ENCODE results near the gene NBEAL1. TPM values are rescaled to one million over a fixed set of nuclear protein-coding genes. Genes with fewer than 3 reads are reported as not detected.
"Not testable (repeated sequence)": the region's sequence is repeated elsewhere in the genome, so short reads cannot be mapped to it uniquely, and the experiment has no call there.

Gene NBEAL1
- total RNA-seq, 1 experiment from 2014 or later: 8.0 TPM

DNA sequence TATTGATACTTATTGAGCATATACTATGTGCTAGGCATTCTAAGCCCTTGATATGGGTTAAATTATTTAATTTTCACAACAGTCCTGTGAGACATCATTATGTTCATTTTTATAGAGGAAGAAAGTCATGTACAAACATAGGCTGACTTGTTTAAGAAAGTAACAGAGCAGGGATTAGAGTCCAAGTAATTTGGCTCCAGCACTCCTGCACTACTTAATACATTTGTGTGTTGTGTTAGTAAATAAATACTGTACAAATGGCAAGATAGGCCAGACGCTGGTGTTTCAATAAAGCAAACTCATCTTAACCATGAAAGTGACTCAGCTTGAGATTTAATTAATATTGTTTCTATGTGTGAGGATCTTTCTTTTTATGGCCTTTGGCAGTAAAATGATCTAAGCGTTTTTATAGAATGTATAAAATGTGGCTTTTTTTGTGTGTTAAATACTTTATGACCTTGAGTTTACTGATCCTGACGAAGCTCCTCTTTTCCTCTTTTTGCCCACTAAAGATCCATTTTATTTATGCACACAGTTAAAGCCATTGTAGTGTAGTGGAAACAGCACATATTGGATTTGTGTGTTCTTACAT, 21.3 kb downstream of the NBEAL1 start:
- no peak for DNase-seq (ENCODE audit: low spot score)
- in situ Hi-C loops (cut with HindIII; ENCODE audit: low sequenced_read_pairs): no loop called here

DNA sequence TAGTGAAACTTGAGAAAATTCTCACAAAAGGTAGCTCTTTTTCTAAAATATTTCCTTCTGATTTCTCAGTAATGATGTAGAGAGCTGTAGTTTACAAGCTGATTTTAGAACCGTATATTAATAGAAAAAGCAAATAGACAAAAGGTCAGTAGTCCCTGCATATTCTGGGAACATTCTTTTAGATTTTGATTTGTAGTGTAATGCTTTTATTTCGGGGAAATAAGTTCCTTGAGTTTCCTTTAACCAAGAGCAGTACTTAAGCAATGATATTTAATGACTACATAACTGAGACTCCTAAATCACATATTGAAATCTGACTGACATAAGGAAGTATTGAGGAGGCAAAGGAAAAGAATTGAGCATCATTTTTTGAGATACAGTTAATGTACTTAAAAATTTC, 22.4 kb downstream of the NBEAL1 start:
- no peak for DNase-seq (ENCODE audit: low spot score)
- in situ Hi-C loops (cut with HindIII; ENCODE audit: low sequenced_read_pairs): no loop called here

GRCh38 chr2:203038586-203038985, 23.9 kb downstream of the NBEAL1 start:
- in situ Hi-C loops (cut with HindIII; ENCODE audit: low sequenced_read_pairs): no loop called here
- DNase-seq (ENCODE audit: low spot score): no peak

GRCh38 chr2:203039211-203039610, 24.5 kb downstream of the NBEAL1 start:
- in situ Hi-C loops (cut with HindIII; ENCODE audit: low sequenced_read_pairs); DNase-seq (ENCODE audit: low spot score): not testable (repeated sequence)

DNA sequence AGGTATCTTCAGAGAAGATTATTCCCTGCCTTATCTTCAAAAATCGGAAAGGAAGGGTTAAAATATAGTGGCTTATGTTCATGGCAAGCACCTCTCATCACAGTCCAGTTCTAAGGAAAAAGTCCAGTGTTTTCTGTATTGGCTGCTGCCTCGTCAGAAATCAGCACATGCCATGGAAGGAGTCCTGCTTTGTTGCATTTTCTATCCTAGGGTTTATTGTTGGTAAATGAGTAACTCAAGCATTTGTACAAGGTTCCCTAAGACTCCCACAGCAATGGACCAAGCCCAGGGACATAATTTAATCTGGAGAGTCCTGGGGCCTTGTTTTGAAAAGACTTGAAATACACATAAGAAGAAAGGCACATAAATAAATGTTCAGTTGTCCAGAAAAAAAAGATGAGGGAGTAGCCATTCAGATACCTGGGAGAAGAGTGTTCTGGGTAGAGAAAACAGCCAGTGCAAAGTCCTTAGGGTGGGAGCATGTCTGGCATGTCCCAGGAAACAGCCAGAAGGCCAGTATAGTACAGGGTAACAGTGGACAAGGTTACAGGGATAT, 26.4 kb downstream of the NBEAL1 start:
- DNase-seq (ENCODE audit: low spot score): no peak
- in situ Hi-C loops (cut with HindIII; ENCODE audit: low sequenced_read_pairs): no loop called here

DNA sequence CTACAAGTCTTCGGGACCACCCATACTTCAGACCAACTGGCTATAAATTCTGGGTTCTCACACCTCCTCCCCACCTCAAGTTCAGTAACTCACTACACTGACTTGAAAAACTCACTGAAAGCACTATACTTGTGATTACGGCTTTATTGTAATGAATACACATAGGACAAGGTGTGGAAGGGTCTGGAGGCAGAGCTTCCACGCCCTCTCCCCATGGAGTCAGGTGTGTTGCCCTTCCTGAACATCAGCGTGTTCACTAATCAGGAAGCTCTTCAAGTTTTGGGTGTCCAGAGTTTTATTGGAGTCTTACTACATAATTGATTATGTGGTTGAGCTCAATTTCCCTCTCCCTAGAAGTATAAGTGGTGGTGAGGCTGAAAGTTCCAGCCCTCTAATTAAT, 27.5 kb downstream of the NBEAL1 start:
- in situ Hi-C loops (cut with HindIII; ENCODE audit: low sequenced_read_pairs): no loop called here
- DNase-seq (ENCODE audit: low spot score): no peak

- no peak for DNase-seq (ENCODE audit: low spot score)
- in situ Hi-C loops (cut with HindIII; ENCODE audit: low sequenced_read_pairs): no loop called here
Observed at GRCh38 chr2:203043226-203043625, 28.6 kb downstream of the NBEAL1 start.

GRCh38 chr2:203045867-203046266, 31.2 kb downstream of the NBEAL1 start:
- in situ Hi-C loops (cut with HindIII; ENCODE audit: low sequenced_read_pairs): no loop called here
- DNase-seq (ENCODE audit: low spot score): no peak

DNA sequence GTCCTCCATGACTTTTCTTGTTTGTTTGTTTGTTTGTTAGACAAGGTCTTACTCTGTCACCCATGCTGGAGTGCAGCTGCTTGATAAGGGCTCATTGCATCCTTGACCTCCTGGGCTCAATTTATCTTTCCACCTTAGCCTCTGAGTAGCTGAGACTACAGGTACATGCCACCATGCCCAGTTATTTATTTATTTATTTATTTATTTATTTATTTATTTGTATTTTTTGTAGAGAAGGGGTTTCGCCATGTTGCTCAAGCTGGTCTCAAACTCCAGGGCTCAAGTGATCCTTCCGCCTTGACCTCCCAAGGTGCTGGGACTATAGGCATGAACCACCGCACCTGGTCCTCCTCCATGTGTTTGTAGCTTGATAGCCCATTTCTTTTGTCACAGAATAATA, 37.9 kb downstream of the NBEAL1 start:
- no peak for DNase-seq (ENCODE audit: low spot score)
- in situ Hi-C loops (cut with HindIII; ENCODE audit: low sequenced_read_pairs): no loop called here

DNA sequence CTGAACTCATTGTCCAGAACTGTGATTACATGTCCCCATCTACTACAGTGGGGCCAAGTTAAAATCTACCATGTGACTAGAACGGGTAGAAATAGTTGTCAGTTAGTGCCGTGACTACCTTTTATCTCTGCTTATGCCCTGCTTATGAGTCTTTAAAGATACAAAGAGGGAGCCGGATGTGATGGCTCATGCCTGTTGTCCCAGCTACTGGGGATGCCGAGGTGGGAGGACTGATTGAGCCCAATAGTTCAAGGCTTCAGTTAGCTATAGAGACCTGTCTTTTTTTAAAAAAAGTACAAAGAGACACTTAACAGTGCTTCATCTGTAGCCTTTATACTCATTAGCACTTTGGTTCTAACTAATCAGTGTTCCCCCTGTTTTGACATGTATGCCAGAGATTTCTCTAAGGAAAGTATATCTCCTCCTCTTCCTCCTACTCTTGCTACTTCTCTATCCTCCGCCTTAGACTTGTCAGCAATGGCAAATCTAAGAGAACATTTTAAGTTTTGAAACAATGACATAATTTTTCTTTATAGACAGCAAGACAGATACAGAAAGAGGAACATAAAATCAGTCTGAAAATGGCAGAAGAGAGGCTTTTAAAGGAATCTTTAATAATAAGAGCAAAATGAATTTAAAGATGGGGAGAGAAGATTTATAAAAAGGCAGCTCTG, 45.0 kb downstream of the NBEAL1 start:
- in situ Hi-C loops (cut with HindIII; ENCODE audit: low sequenced_read_pairs): no loop called here
- no peak for DNase-seq (ENCODE audit: low spot score)

- in situ Hi-C loops (cut with HindIII; ENCODE audit: low sequenced_read_pairs): no loop called here
Observed at GRCh38 chr2:203061346-203061745, 46.7 kb downstream of the NBEAL1 start.

DNA sequence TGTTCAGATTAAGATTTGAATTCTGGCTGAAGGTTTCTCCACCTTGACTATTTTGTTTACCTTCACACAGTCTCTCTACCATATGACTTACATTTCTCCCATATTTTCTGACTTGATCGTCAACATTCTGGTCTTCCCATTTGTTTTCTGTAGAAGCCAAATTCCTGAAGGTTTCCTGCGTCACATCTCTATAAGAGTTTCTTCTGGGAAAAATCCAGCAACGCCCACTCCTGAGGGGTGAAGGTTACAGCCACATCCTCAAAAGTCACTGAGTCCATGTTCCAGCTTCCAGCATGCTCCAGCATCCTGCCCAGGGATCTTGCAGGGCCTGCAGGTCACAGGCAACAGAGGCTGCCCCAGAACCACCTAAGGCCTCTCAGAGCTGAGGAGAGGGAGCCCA, 47.5 kb downstream of the NBEAL1 start:
- in situ Hi-C loops (cut with HindIII; ENCODE audit: low sequenced_read_pairs): no loop called here
- no peak for DNase-seq (ENCODE audit: low spot score)

More at GRCh38 chr2:203061346-203061745, 46.7 kb downstream of the NBEAL1 start:
- DNase-seq (ENCODE audit: low spot score): no peak

GRCh38 chr2:203066519-203067091, 51.9 kb downstream of the NBEAL1 start:
- DNase-seq (ENCODE audit: low spot score): not testable (repeated sequence)

DNA sequence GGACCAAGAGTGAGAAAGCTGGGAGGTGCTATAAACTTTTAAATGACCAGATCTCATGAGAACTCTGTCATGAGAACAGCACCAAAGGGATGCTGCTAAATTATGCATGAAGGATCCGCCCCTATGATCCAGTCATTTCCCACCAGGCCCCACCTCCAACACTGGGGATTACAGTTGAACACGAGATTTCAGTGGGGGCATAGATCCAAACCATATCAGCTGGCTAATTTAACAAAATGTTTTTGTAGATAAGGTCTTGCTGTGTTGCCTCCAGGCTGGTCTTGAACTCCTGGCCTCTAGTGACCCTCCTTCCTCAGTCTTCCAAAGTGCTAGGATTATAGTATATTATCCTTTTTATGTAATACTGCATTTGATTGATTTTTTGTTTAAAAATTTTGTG, 56.0 kb downstream of the NBEAL1 start:
- in situ Hi-C loops (cut with HindIII; ENCODE audit: low sequenced_read_pairs): no loop called here
- DNase-seq (ENCODE audit: low spot score): no peak

More at GRCh38 chr2:203066519-203067091, 51.9 kb downstream of the NBEAL1 start:
- in situ Hi-C loops (cut with HindIII; ENCODE audit: low sequenced_read_pairs): not testable (repeated sequence)

GRCh38 chr2:203071148-203071547, 56.5 kb downstream of the NBEAL1 start:
- in situ Hi-C loops (cut with HindIII; ENCODE audit: low sequenced_read_pairs): no loop called here
- no peak for DNase-seq (ENCODE audit: low spot score)

GRCh38 chr2:203072371-203072770, 57.7 kb downstream of the NBEAL1 start:
- no peak for DNase-seq (ENCODE audit: low spot score)
- in situ Hi-C loops (cut with HindIII; ENCODE audit: low sequenced_read_pairs): no loop called here

DNA sequence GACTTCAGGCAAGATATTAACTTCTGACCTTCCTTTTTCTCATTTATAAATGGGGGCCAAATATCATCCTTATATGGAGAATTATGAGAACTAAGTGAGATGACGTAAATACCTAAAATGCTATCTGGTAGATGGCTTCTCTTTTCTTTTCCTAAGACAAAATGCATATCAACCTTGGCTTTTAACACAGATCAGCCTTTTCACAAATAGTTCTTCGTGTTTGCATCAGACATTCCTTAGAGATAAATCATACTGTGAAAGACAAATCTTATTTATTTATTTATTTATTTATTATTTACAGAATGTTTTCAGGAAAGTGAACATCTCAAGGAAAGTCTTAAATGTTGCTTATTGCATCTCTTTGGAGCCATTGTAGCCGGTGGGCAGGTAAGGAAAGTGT, 62.8 kb downstream of the NBEAL1 start:
- no peak for DNase-seq (ENCODE audit: low spot score)
- in situ Hi-C loops (cut with HindIII; ENCODE audit: low sequenced_read_pairs): no loop called here

- DNase-seq (ENCODE audit: low spot score): no peak
- in situ Hi-C loops (cut with HindIII; ENCODE audit: low sequenced_read_pairs): no loop called here
Observed at GRCh38 chr2:203080447-203081045, 65.9 kb downstream of the NBEAL1 start.

DNA sequence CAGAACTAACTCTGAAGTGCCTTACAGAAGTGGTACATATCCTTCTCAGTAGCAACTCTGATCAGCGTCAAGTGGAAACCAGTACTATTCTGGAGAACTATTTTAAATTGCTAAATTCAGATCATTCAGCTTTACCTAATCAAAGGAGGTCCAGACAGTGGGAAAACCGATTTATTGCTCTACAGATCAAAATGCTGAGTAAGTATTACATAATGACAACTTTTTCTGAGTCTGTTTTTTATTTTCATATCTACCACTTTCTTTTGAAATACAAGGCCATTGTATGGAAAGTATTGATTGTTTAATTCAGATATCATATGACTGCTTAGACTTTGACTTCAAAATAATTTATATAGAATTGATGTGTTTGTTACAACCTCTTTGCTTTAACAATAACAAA, 68.7 kb downstream of the NBEAL1 start:
- DNase-seq (ENCODE audit: low spot score): no peak
- in situ Hi-C loops (cut with HindIII; ENCODE audit: low sequenced_read_pairs): no loop called here

GRCh38 chr2:203086381-203086780, 71.7 kb downstream of the NBEAL1 start:
- in situ Hi-C loops (cut with HindIII; ENCODE audit: low sequenced_read_pairs); DNase-seq (ENCODE audit: low spot score): not testable (repeated sequence)
